Activated naive CD4-positive, alpha-beta T cell treated with anti-CD3 and anti-CD28 coated beads, Interleukin-2, amount 50 U/mL, for 24 hours (primary cell): ENCODE data around the gene SAMD4A.

Source experiments
- H3K27ac Mint-ChIP-seq: one replicate; pipeline ENCODE4 v1.8.0; 2021; ENCODE audit warnings: mild to moderate bottlenecking, mixed read lengths
- H3K27me3 Mint-ChIP-seq: one replicate; pipeline ENCODE4 v1.8.0; 2021; ENCODE audit warnings: mixed read lengths
- H3K36me3 Mint-ChIP-seq: one replicate; pipeline ENCODE4 v1.8.0; 2021; ENCODE audit warnings: mixed read lengths
- H3K4me1 Mint-ChIP-seq: one replicate; pipeline ENCODE4 v1.8.0; 2021; ENCODE audit warnings: mixed read lengths
- H3K4me3 Mint-ChIP-seq: one replicate; pipeline ENCODE4 v1.8.0; 2021; ENCODE audit warnings: mild to moderate bottlenecking, mixed read lengths
- H3K9me3 Mint-ChIP-seq: one replicate; pipeline ENCODE4 v1.8.0; 2021; ENCODE audit warnings: mixed read lengths

SAMD4A gene

DNA sequence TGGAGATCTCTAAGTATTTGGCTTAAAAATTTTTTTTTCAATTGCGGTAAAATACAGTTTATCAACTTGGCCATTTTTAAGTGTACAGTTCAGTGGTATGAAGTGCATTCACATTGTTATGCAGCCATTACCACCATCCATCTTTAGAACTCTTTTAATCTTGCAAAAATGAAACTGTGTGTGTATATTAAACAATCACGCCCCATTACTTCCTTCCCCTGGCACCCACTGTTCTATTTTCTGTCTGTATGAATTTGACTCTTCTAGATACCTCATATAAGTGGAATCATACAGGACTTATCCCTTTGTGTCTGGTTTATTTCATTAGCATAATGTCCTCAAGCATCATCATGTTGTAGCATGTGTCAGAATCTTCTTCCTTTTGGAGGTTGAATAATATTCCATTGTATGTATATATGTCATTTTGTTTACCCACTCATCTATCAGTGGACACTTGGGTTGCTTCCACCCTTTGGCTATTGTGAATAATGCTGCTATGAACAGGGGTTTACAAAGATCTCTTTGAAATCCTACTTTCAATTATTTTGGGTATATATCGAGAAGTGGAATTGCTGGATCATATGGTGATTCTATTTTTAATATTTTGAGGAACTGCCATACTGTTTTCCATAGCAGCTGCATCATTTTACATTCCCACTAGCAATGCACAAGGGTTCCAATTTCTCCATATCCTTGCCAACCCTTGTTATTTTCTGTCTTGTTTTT, 62.9 kb downstream of the SAMD4A start:
- peak overlapping the region; percentile 84 for H3K27ac Mint-ChIP-seq
- H3K4me3 Mint-ChIP-seq = peak overlapping the region; percentile 34
- H3K4me1 Mint-ChIP-seq = peaks cover 48% of the 10 kb centered on the region
- H3K27me3 Mint-ChIP-seq = no peaks in the 10 kb centered on the region
- no peaks in the 10 kb centered on the region for H3K9me3 Mint-ChIP-seq
- H3K36me3 Mint-ChIP-seq = no peaks in the 10 kb centered on the region

DNA sequence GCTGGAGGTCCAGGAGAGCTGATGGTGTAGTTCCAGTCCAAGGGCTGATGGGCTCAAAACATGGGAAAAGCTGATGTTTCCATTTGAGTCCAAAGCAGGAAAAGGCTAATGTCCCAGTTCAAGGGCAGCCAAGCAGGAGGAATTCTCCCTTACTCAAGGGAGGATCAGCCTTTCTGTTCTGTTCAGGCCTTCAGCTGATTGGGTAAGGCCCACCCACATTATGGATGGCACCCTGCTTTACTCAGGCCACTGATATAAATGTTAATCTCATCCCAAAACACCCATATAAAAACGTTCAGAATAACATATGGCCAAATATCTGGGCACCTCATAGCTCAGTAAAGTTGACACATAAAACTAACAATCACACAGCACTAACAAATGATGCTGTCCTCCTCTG, 64.1 kb downstream of the SAMD4A start:
- peaks cover 43% of the 10 kb centered on the region for H3K4me1 Mint-ChIP-seq
- no peaks in the 10 kb centered on the region for H3K27me3 Mint-ChIP-seq
- no peak overlapping the region for H3K27ac Mint-ChIP-seq
- H3K4me3 Mint-ChIP-seq = no peak overlapping the region
- no peaks in the 10 kb centered on the region for H3K36me3 Mint-ChIP-seq
- H3K9me3 Mint-ChIP-seq = no peaks in the 10 kb centered on the region

DNA sequence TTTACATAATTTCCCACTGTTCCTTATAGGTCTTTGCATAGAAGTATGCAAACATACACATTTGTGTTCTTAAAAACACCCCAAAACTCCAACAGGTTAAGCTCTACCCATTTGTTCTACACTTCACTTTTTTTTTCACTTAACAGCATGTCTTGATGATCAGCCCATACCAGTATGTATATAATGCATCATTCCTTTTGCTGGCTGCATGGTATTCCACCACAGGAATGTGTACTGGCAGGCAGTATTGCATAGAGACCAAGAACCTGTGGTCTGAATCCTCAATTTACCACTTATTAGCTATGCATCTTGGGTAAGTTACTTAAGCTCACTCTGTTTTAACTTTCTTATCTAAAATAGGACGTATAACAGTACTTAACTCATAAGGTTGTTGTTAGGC, 65.5 kb downstream of the SAMD4A start:
- Mint-ChIP-seq H3K36me3 (no peaks in the 10 kb centered on the region), H3K9me3 (no peaks in the 10 kb centered on the region), H3K27ac (no peak overlapping the region), H3K4me1 (peaks cover 29% of the 10 kb centered on the region), H3K27me3 (no peaks in the 10 kb centered on the region), H3K4me3 (no peak overlapping the region)

- Mint-ChIP-seq H3K36me3 (no peaks in the 10 kb centered on the region), H3K9me3 (no peaks in the 10 kb centered on the region), H3K4me1 (peaks cover 23% of the 10 kb centered on the region), H3K27ac (peak overlapping the region; percentile 68), H3K27me3 (no peaks in the 10 kb centered on the region), H3K4me3 (no peak overlapping the region)
These were observed 66.1 kb downstream of the SAMD4A start for GRCh38 chr14:54633076-54633475.

GRCh38 chr14:54637270-54638134, 70.6 kb downstream of the SAMD4A start:
- no peaks in the 10 kb centered on the region for H3K4me1 Mint-ChIP-seq
- no peaks in the 10 kb centered on the region for H3K27me3 Mint-ChIP-seq
- H3K27ac Mint-ChIP-seq = no peak overlapping the region
- no peak overlapping the region for H3K4me3 Mint-ChIP-seq
- no peaks in the 10 kb centered on the region for H3K9me3 Mint-ChIP-seq
- no peaks in the 10 kb centered on the region for H3K36me3 Mint-ChIP-seq

GRCh38 chr14:54638135-54638446, 71.2 kb downstream of the SAMD4A start:
- H3K4me3 Mint-ChIP-seq = no peak overlapping the region
- no peaks in the 10 kb centered on the region for H3K27me3 Mint-ChIP-seq
- H3K9me3 Mint-ChIP-seq = no peaks in the 10 kb centered on the region
- H3K4me1 Mint-ChIP-seq = no peaks in the 10 kb centered on the region
- H3K36me3 Mint-ChIP-seq = no peaks in the 10 kb centered on the region
- H3K27ac Mint-ChIP-seq = no peak overlapping the region

GRCh38 chr14:54639611-54640010, 72.7 kb downstream of the SAMD4A start:
- H3K36me3 Mint-ChIP-seq = no peaks in the 10 kb centered on the region
- no peak overlapping the region for H3K27ac Mint-ChIP-seq
- no peak overlapping the region for H3K4me3 Mint-ChIP-seq
- H3K27me3 Mint-ChIP-seq = no peaks in the 10 kb centered on the region
- H3K4me1 Mint-ChIP-seq = no peaks in the 10 kb centered on the region
- H3K9me3 Mint-ChIP-seq = no peaks in the 10 kb centered on the region

GRCh38 chr14:54640506-54640905, 73.6 kb downstream of the SAMD4A start:
- Mint-ChIP-seq H3K9me3 (no peaks in the 10 kb centered on the region), H3K4me1 (no peaks in the 10 kb centered on the region), H3K27ac (no peak overlapping the region), H3K36me3 (no peaks in the 10 kb centered on the region), H3K27me3 (no peaks in the 10 kb centered on the region), H3K4me3 (no peak overlapping the region)

- Mint-ChIP-seq H3K27ac (no peak overlapping the region), H3K27me3 (no peaks in the 10 kb centered on the region)
These were observed 75.2 kb downstream of the SAMD4A start for GRCh38 chr14:54642121-54642520.

DNA sequence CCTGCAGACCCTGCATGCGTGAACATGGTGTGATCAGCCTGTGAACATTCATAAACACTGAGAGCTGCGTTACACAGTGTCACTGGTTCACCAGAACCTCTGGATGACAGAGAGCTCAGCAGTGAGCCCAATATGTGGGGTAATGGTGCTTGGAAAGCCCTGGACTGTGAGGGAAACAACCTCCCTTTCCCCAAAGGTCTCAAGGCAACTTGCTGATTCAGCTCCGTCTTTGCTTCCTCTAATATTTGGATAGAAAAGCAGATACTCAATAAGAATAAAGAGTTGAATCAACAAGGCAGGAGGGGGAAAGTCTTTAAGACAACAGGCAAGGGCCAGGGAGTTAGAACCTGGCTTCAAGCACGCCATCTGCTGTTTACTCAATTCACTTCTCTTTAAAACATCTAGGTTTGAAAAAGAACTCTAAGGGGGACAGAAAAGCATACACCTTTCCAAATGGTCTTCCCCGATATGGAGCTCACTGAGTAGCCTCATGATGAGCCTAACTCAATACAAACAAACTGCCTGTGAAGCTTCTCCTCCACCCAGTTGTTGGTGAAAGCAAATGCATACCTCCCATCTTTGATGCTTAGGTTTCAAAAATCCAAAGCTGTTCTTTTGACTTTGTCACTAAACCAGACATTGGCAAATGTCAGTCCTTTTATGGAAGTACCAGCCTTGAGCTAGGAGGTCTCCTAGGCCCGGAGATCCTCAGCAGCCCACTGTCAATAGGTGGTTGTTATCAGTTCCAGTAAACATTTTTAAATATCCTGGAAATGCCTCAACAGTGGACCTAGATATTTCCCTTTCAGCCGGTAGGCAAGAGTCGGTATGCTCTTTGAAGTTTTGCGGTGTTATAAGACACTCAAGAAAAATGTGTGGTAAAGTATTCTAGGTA, 76.1 kb downstream of the SAMD4A start:
- H3K4me1 Mint-ChIP-seq = peaks cover 8% of the 10 kb centered on the region

More at GRCh38 chr14:54642121-54642520, 75.2 kb downstream of the SAMD4A start:
- no peaks in the 10 kb centered on the region for H3K9me3 Mint-ChIP-seq
- no peak overlapping the region for H3K4me3 Mint-ChIP-seq
- H3K4me1 Mint-ChIP-seq = peaks cover 8% of the 10 kb centered on the region
- H3K36me3 Mint-ChIP-seq = no peaks in the 10 kb centered on the region

DNA sequence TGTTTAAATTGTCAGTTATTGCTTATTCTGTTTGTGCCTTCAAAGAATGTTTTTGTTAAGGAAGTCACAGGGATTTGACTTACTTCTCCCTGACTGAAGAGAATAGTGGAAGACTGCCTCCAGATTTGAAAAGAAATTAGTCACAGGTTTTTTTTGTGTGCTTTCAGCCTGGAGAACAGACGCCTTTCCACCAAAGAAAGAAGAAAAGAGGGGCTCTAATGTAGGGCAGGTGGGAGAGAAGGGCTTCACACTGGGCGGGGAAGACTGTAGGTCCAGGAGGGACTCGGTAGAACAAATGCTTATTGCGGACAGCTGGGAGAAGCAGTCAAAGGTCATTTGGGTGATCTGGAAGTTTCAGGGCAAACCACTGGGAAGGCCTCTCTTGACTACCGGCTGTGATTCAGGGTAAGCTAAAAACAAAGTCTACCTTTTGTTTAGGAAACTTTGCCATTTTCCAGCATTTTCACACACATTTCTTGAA, 76.8 kb downstream of the SAMD4A start:
- peaks cover 8% of the 10 kb centered on the region for H3K4me1 Mint-ChIP-seq
- H3K36me3 Mint-ChIP-seq = no peaks in the 10 kb centered on the region
- no peaks in the 10 kb centered on the region for H3K9me3 Mint-ChIP-seq
- H3K27me3 Mint-ChIP-seq = no peaks in the 10 kb centered on the region
- no peak overlapping the region for H3K4me3 Mint-ChIP-seq
- H3K27ac Mint-ChIP-seq = no peak overlapping the region

More for the DNA sequence above, 76.1 kb downstream of the SAMD4A start:
- Mint-ChIP-seq H3K27me3 (no peaks in the 10 kb centered on the region), H3K27ac (no peak overlapping the region), H3K9me3 (no peaks in the 10 kb centered on the region), H3K36me3 (no peaks in the 10 kb centered on the region), H3K4me3 (no peak overlapping the region)

- Mint-ChIP-seq H3K4me1 (peaks cover 12% of the 10 kb centered on the region), H3K27ac (no peak overlapping the region), H3K36me3 (no peaks in the 10 kb centered on the region), H3K4me3 (no peak overlapping the region), H3K27me3 (peaks cover 4% of the 10 kb centered on the region), H3K9me3 (no peaks in the 10 kb centered on the region)
These were observed 78.7 kb downstream of the SAMD4A start for GRCh38 chr14:54645639-54646038.

GRCh38 chr14:54646626-54647025, 79.7 kb downstream of the SAMD4A start:
- Mint-ChIP-seq H3K4me1 (peaks cover 14% of the 10 kb centered on the region), H3K4me3 (peak overlapping the region; percentile 37), H3K36me3 (no peaks in the 10 kb centered on the region), H3K27ac (peak overlapping the region; percentile 38), H3K27me3 (peaks cover 4% of the 10 kb centered on the region), H3K9me3 (no peaks in the 10 kb centered on the region)

DNA sequence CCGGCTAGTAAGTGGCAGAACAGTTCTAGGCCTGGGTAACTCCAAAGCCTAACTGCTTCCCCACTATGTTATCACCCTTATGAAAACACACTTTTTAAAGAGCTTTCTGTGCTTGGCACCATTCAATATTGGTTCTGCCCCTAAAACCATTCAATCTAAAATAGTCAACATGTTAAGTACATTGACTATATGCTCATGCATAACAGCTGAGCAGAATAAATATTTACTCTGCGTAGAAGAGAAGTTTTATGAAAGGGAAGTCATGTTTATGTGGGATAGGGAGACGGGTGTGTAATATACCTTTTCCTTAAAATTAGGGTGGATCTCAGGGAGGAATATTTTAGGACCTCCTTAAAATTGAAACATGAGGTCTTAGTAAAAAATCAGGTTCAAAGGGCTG, 80.5 kb downstream of the SAMD4A start:
- Mint-ChIP-seq H3K27ac (no peak overlapping the region), H3K36me3 (no peaks in the 10 kb centered on the region), H3K4me1 (peaks cover 14% of the 10 kb centered on the region), H3K27me3 (peaks cover 8% of the 10 kb centered on the region), H3K4me3 (no peak overlapping the region), H3K9me3 (no peaks in the 10 kb centered on the region)

- H3K36me3 Mint-ChIP-seq = no peaks in the 10 kb centered on the region
- no peak overlapping the region for H3K27ac Mint-ChIP-seq
- peaks cover 14% of the 10 kb centered on the region for H3K4me1 Mint-ChIP-seq
- peaks cover 11% of the 10 kb centered on the region for H3K27me3 Mint-ChIP-seq
- H3K9me3 Mint-ChIP-seq = no peaks in the 10 kb centered on the region
- H3K4me3 Mint-ChIP-seq = no peak overlapping the region
These were observed 82.1 kb downstream of the SAMD4A start for GRCh38 chr14:54649056-54649455.
